ELR (cell line): ENCODE results near the gene TMEM181.
"Not testable (repeated sequence)": the region's sequence is repeated elsewhere in the genome, so short reads cannot be mapped to it uniquely, and the experiment has no call there.

Experiments
- DNase-seq: peaks from one replicate; pipeline ENCODE4 v3.0.0-alpha.2; 2015; ENCODE audit warnings: low read depth

TMEM181 gene

GRCh38 chr6:158538741-158539140 is 21.1 kb upstream of the TMEM181 start:
- no peak for DNase-seq

GRCh38 chr6:158539413-158539812 is 20.5 kb upstream of the TMEM181 start:
- DNase-seq: no peak

- no peak for DNase-seq
Measured at GRCh38 chr6:158539881-158540280, 20.0 kb upstream of the TMEM181 start.

- DNase-seq: no peak
Measured at GRCh38 chr6:158543606-158544185, 16.2 kb upstream of the TMEM181 start.

GRCh38 chr6:158544428-158544827 is 15.5 kb upstream of the TMEM181 start:
- no peak for DNase-seq

GRCh38 chr6:158545043-158545966 is 14.6 kb upstream of the TMEM181 start:
- no peak for DNase-seq

GRCh38 chr6:158548418-158549161 is 11.3 kb upstream of the TMEM181 start:
- DNase-seq: no peak

GRCh38 chr6:158552055-158552795 is 7.7 kb upstream of the TMEM181 start:
- DNase-seq: no peak

- DNase-seq: no peak
Measured at GRCh38 chr6:158552796-158553138, 7.1 kb upstream of the TMEM181 start.

GRCh38 chr6:158554611-158555361 is 5.1 kb upstream of the TMEM181 start:
- DNase-seq: no peak

- no peak for DNase-seq
Measured at GRCh38 chr6:158556113-158556512, 3.8 kb upstream of the TMEM181 start.

- not testable (repeated sequence) for DNase-seq
Measured at GRCh38 chr6:158557110-158557509, 2.8 kb upstream of the TMEM181 start.

- DNase-seq: no peak
Measured at GRCh38 chr6:158557927-158558326, 2.0 kb upstream of the TMEM181 start.

- DNase-seq: no peak
Measured at GRCh38 chr6:158558415-158559306, 1.2 kb upstream of the TMEM181 start.

GRCh38 chr6:158559338-158559894 is 475 bp upstream of the TMEM181 start:
- DNase-seq: no peak

GRCh38 chr6:158560836-158561320 is 987 bp downstream of the TMEM181 start:
- DNase-seq: peak; percentile 47

- no peak for DNase-seq
Measured at GRCh38 chr6:158561321-158561884, 1.5 kb downstream of the TMEM181 start.

- DNase-seq: no peak
Measured at GRCh38 chr6:158561938-158562337, 2.0 kb downstream of the TMEM181 start.
